GM12864 (cell line): ENCODE results near the gene SEMA5A.

Experiments used
- DNase-seq: peaks from one replicate; pipeline ENCODE4 v3.0.0-alpha.2; 2011; ENCODE audit warnings: low read depth
- H3K4me3 ChIP-seq: 2 replicates; pipeline ENCODE4 v1.5.1; 2011; ENCODE audit warnings: mild to moderate bottlenecking, low read depth, low read length, control low read depth
- TF ChIP-seq, protein P1 (sequence below): IDR thresholded peaks from 2 replicates; pipeline ENCODE4 v1.5.1; 2011; ENCODE audit warnings: low read depth, mild to moderate bottlenecking, moderate library complexity, low read length, control low read depth, inconsistent platforms; ENCODE audit errors: missing control alignments

Gene SEMA5A

DNA sequence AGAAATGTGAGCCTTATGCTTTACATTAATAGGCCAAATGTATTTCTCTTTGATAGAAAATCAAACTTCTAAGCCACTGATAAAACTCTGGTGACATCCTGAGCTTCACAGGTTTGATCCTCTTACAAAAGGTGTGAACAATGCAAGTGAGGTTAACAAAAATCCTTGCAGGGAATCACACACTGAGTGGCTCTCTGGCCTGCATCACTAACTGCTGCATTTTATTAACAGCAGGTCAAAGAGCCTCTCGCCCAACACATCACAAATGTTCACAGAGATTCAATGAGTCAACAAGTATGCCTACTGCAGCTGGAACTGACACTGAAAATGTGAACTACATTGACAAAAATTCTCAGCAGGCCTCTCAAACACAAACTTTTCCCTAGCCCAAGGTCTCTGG is 122.3 kb downstream of the SEMA5A start:
- no peak overlapping the region for H3K4me3 ChIP-seq
- TF ChIP-seq, protein P1, sequence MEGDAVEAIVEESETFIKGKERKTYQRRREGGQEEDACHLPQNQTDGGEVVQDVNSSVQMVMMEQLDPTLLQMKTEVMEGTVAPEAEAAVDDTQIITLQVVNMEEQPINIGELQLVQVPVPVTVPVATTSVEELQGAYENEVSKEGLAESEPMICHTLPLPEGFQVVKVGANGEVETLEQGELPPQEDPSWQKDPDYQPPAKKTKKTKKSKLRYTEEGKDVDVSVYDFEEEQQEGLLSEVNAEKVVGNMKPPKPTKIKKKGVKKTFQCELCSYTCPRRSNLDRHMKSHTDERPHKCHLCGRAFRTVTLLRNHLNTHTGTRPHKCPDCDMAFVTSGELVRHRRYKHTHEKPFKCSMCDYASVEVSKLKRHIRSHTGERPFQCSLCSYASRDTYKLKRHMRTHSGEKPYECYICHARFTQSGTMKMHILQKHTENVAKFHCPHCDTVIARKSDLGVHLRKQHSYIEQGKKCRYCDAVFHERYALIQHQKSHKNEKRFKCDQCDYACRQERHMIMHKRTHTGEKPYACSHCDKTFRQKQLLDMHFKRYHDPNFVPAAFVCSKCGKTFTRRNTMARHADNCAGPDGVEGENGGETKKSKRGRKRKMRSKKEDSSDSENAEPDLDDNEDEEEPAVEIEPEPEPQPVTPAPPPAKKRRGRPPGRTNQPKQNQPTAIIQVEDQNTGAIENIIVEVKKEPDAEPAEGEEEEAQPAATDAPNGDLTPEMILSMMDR: no peak
- DNase-seq: no peak

GRCh38 chr5:9421884-9422283 is 124.0 kb downstream of the SEMA5A start:
- H3K4me3 ChIP-seq: no peak overlapping the region
- DNase-seq: no peak
- TF ChIP-seq, protein P1: no peak

DNA sequence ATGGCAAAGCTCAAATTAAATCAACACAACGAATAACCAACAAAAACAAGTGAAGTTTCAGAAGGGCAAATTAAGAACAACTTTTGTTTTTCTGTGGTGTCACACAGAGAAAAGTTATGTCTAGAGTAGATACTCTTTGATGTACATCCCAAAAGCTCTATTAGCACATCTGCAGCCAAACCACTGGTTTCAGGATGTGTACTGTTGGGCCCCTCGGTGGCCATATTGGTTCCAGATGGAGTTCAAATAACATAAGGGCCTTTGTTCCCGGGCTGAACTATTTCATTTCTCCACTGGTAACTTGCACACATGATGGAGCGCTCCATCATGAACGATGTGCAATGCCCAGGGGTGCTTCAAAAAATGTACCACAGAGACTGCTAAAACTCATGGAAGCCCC is 126.1 kb downstream of the SEMA5A start:
- TF ChIP-seq, protein P1: no peak
- no peak for DNase-seq
- no peak overlapping the region for H3K4me3 ChIP-seq

- TF ChIP-seq, protein P1: no peak
- DNase-seq: no peak
- no peak overlapping the region for H3K4me3 ChIP-seq
These were observed 130.3 kb downstream of the SEMA5A start for GRCh38 chr5:9415566-9415965.

DNA sequence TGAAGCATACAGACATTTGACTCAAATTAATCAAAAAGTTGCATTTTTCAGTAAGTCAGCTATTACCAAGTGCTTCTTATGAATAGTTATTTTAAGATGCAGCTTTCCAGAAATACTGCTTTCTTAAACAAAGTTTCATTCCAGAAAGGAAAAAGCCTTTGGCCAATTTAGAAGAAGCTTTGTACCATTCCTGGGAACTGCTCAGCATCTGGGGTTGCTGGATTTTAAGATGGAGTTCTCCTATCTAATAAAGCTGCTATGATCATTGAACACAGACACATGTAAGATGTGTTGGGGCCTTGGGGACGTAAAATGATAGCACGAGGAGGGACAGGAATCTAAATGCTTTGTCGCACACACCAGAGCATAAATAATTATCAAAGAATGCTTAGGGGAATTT is 130.8 kb downstream of the SEMA5A start:
- no peak for DNase-seq
- H3K4me3 ChIP-seq: no peak overlapping the region
- TF ChIP-seq, protein P1: no peak

DNA sequence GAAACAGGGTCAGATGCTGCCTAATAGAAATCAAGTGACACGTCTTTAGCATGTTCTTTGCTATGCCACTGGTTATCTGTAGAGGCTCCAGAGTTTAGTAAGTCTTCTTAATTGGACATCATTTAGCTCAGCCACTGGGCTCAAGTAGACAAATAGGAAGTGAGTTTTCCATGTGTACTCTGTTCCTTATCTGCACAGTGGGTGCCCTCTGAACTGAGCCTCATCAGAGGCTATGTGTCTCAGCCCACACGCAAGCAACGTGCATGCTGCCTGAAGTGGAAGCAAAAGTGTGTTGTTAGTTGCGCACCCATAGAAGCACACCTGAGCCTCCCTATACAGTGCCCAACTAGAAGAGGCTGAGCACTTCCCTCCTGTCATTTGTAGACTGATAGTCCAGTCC is 134.7 kb downstream of the SEMA5A start:
- TF ChIP-seq, protein P1: no peak

GRCh38 chr5:9409413-9409960 is 136.4 kb downstream of the SEMA5A start:
- TF ChIP-seq, protein P1: no peak
- H3K4me3 ChIP-seq: no peak overlapping the region
- DNase-seq: no peak

More for the DNA sequence above, 134.7 kb downstream of the SEMA5A start:
- no peak overlapping the region for H3K4me3 ChIP-seq
- no peak for DNase-seq
